ENCODE results near the gene SF1.

SF1 gene

GRCh38 chr11:64764040-64764611 lies 14.2 kb downstream of the SF1 start:
- no peak overlapping the region for H3K9ac ChIP-seq (ENCODE audit: low read length)
- peaks cover 57% of the 10 kb centered on the region for H3K36me3 ChIP-seq (ENCODE audit: insufficient read depth, low read length)
- H3K9me3 ChIP-seq (ENCODE audit: low read length), result no peaks in the 10 kb centered on the region
- peaks cover 62% of the 10 kb centered on the region for H3K4me1 ChIP-seq (ENCODE audit: insufficient read depth, low read length)
- peak overlapping the region; percentile 64 for H3K27ac ChIP-seq (ENCODE audit: low read depth, low read length)
- no peaks in the 10 kb centered on the region for H3K27me3 ChIP-seq (ENCODE audit: control insufficient read depth in 1 of 2, insufficient read depth in 2 of 2, low read length in 2 of 2)
- no peak overlapping the region for H3K4me3 ChIP-seq (ENCODE audit: low read depth in 1 of 2, low read length in 2 of 2)

GRCh38 chr11:64763526-64764039 lies 14.8 kb downstream of the SF1 start:
- Histone ChIP-seq H3K27ac (ENCODE audit: low read depth, low read length) (peak overlapping the region; percentile 64), H3K4me1 (ENCODE audit: insufficient read depth, low read length) (peaks cover 68% of the 10 kb centered on the region), H3K27me3 (ENCODE audit: control insufficient read depth in 1 of 2, insufficient read depth in 2 of 2, low read length in 2 of 2) (no peaks in the 10 kb centered on the region), H3K9me3 (ENCODE audit: low read length) (no peaks in the 10 kb centered on the region), H3K36me3 (ENCODE audit: insufficient read depth, low read length) (peaks cover 51% of the 10 kb centered on the region), H3K9ac (ENCODE audit: low read length) (no peak overlapping the region), H3K4me3 (ENCODE audit: low read depth in 1 of 2, low read length in 2 of 2) (peak overlapping the region in 1 of 2 donors; percentile 3)

DNA sequence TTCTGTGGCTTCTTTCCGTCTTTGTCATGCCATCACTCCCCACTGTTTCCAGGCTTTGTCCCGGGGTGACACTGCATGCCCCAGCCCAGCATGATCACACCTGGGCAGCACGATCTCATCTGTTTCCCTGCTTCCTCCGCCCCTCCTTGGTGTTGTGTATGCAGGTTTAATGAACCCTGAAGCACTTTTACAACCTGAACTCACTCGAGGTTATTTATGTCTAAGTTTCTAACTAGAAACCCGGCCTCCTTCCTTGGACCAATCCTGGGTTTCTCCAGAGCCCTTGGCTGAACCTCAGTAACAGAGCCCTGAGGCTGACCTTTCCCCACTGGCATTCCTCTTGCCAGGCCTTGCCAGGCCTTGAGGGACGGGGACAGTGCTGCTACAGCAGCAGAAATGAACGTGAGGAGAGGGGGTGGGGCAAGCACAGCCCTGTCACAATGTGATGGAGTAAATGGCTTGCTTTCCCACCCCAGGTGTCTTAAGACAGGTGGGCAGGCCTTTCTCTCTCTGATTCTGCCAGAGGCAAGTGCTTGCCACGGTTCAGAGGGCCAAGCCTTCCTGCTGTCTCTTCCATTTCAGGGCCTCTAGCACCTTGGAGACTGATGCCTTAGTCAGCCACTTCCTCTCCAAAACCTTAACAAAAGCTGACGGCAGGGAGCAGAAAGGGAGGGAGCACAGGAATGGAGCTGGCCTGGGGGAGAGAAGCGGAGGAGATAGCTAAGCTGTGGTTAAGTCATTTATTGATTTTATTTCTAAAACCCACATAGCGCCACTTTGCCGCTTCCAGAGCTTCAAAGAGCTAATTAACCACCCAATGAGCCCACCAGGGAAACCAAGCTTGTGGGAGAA lies 15.4 kb downstream of the SF1 start:
- H3K9me3 ChIP-seq (ENCODE audit: low read length), result no peaks in the 10 kb centered on the region
- H3K27me3 ChIP-seq (ENCODE audit: control insufficient read depth in 1 of 2, insufficient read depth in 2 of 2, low read length in 2 of 2), result no peaks in the 10 kb centered on the region
- H3K4me3 ChIP-seq (ENCODE audit: low read depth in 1 of 2, low read length in 2 of 2), result peak overlapping the region in 1 of 2 donors; percentile 3
- peaks cover 69% of the 10 kb centered on the region for H3K4me1 ChIP-seq (ENCODE audit: insufficient read depth, low read length)
- H3K36me3 ChIP-seq (ENCODE audit: insufficient read depth, low read length), result peaks cover 44% of the 10 kb centered on the region
- H3K27ac ChIP-seq (ENCODE audit: low read depth, low read length), result peak overlapping the region; percentile 64
- H3K9ac ChIP-seq (ENCODE audit: low read length), result no peak overlapping the region

DNA sequence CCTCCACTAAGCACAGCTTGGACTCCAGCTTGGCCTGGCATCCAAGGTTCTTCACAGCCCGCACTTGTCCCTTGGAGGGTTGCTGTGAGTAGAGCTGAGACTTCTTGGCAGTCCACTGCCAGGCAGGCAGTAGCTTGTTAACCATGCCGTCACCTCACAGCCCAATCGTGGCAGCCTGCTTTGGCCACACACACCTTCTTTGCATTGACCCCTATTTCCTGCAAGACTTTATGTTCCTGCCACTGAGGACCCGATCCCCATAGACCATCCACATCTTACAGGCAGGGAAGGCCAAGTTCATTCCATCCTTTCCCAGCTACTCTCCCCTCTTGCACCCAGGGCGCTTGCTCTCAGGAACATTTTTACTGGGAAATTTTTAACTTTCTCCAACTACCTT lies 16.1 kb downstream of the SF1 start:
- Histone ChIP-seq H3K36me3 (ENCODE audit: insufficient read depth, low read length) (peaks cover 38% of the 10 kb centered on the region), H3K4me3 (ENCODE audit: low read depth in 1 of 2, low read length in 2 of 2) (no peak overlapping the region), H3K9ac (ENCODE audit: low read length) (no peak overlapping the region), H3K27me3 (ENCODE audit: control insufficient read depth in 1 of 2, insufficient read depth in 2 of 2, low read length in 2 of 2) (no peaks in the 10 kb centered on the region), H3K4me1 (ENCODE audit: insufficient read depth, low read length) (peaks cover 64% of the 10 kb centered on the region), H3K27ac (ENCODE audit: low read depth, low read length) (peak overlapping the region; percentile 64), H3K9me3 (ENCODE audit: low read length) (no peaks in the 10 kb centered on the region)

- Histone ChIP-seq H3K4me1 (ENCODE audit: insufficient read depth, low read length) (peaks cover 63% of the 10 kb centered on the region), H3K9ac (ENCODE audit: low read length) (no peak overlapping the region), H3K27me3 (ENCODE audit: control insufficient read depth in 1 of 2, insufficient read depth in 2 of 2, low read length in 2 of 2) (no peaks in the 10 kb centered on the region)
Measured at GRCh38 chr11:64760759-64761420, 17.5 kb downstream of the SF1 start.

DNA sequence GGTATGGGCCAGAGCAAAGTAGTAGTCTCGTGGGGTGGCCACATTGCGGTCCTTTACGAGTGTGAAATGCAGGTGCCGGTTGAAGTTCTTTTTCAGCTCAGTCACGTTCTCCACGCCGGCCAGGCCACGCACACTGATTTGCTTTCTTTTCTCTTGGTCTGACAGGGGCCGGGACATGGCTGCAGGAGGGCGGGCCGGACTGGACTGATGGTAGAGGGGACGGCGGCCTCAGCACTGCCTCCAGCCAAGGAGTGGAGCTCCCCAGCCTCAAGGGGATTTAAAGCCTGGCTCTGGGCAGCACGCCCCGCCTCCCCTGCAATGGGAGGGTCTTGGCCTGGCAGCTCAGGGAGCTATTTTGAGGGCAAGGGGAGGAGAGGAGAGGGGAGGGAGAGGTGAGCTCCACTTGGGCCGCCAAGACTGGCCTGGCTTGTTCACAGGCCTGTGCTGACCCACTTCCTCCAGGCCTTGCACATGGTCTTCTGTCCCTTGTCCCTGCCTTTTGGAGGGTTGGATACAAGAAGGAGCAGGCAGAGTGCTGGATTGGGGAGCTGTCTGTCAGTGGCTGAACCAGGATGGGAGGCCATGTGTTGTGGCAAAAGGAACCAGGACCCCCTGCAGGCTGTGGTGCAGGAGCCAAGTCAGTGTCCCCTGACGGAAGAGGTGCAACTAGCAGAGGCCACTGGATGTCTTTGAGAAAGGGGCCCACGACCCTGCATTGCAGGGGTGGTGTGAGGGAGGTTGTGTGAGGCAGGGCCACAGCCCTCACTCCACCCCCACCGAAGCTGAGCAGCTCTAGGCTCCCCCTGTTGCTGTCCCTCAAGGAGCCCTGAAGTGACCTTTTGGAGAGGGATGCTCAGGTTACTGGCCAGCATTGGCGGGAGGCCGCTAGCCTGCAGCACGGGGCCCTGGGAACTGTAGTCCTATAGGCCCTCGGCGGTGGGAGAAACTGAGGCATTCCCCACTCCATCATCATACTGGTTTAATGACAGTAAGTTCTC lies 18.3 kb downstream of the SF1 start, which contains the start of gene PYGM:
TSS of gene PYGM (minus strand) at position 253 of the 998 bp plus-strand sequence. CDS start at position 177, 76 bp downstream.
- peak within 1 kb of the TSS; percentile 92 for H3K27ac ChIP-seq (ENCODE audit: low read depth, low read length)
- peaks cover 59% of the 10 kb centered on the region for H3K4me1 ChIP-seq (ENCODE audit: insufficient read depth, low read length)
- H3K9me3 ChIP-seq (ENCODE audit: low read length), result no peaks in the 10 kb centered on the region
- peak within 1 kb of the TSS; percentile 44 to 64 for H3K4me3 ChIP-seq (ENCODE audit: low read depth in 1 of 2, low read length in 2 of 2)
- peaks cover 31% of the 10 kb centered on the region for H3K36me3 ChIP-seq (ENCODE audit: insufficient read depth, low read length)
- H3K9ac ChIP-seq (ENCODE audit: low read length), result peak within 1 kb of the TSS; percentile 56
- H3K27me3 ChIP-seq (ENCODE audit: control insufficient read depth in 1 of 2, insufficient read depth in 2 of 2, low read length in 2 of 2), result no peaks in the 10 kb centered on the region

More at GRCh38 chr11:64760759-64761420, 17.5 kb downstream of the SF1 start:
- Histone ChIP-seq H3K4me3 (ENCODE audit: low read depth in 1 of 2, low read length in 2 of 2) (no peak overlapping the region), H3K9me3 (ENCODE audit: low read length) (no peaks in the 10 kb centered on the region), H3K36me3 (ENCODE audit: insufficient read depth, low read length) (peaks cover 36% of the 10 kb centered on the region), H3K27ac (ENCODE audit: low read depth, low read length) (peak overlapping the region; percentile 92)

- Histone ChIP-seq H3K36me3 (ENCODE audit: insufficient read depth, low read length) (peaks cover 29% of the 10 kb centered on the region), H3K27ac (ENCODE audit: low read depth, low read length) (peak overlapping the region; percentile 92), H3K9me3 (ENCODE audit: low read length) (no peaks in the 10 kb centered on the region), H3K4me3 (ENCODE audit: low read depth in 1 of 2, low read length in 2 of 2) (peak overlapping the region; percentile 44 to 64), H3K4me1 (ENCODE audit: insufficient read depth, low read length) (peaks cover 51% of the 10 kb centered on the region), H3K27me3 (ENCODE audit: control insufficient read depth in 1 of 2, insufficient read depth in 2 of 2, low read length in 2 of 2) (no peaks in the 10 kb centered on the region), H3K9ac (ENCODE audit: low read length) (peak overlapping the region; percentile 56)
Measured at GRCh38 chr11:64759131-64759721, 19.1 kb downstream of the SF1 start.

GRCh38 chr11:64758330-64759079 lies 19.8 kb downstream of the SF1 start:
- no peaks in the 10 kb centered on the region for H3K9me3 ChIP-seq (ENCODE audit: low read length)
- peak overlapping the region; percentile 44 to 64 for H3K4me3 ChIP-seq (ENCODE audit: low read depth in 1 of 2, low read length in 2 of 2)
- H3K27me3 ChIP-seq (ENCODE audit: control insufficient read depth in 1 of 2, insufficient read depth in 2 of 2, low read length in 2 of 2), result no peaks in the 10 kb centered on the region
- H3K36me3 ChIP-seq (ENCODE audit: insufficient read depth, low read length), result peaks cover 22% of the 10 kb centered on the region
- peak overlapping the region; percentile 92 for H3K27ac ChIP-seq (ENCODE audit: low read depth, low read length)
- H3K9ac ChIP-seq (ENCODE audit: low read length), result no peak overlapping the region
- peaks cover 43% of the 10 kb centered on the region for H3K4me1 ChIP-seq (ENCODE audit: insufficient read depth, low read length)

- H3K4me1 ChIP-seq (ENCODE audit: insufficient read depth, low read length), result peaks cover 36% of the 10 kb centered on the region
- no peak overlapping the region for H3K9ac ChIP-seq (ENCODE audit: low read length)
- H3K4me3 ChIP-seq (ENCODE audit: low read depth in 1 of 2, low read length in 2 of 2), result no peak overlapping the region
- H3K9me3 ChIP-seq (ENCODE audit: low read length), result no peaks in the 10 kb centered on the region
- H3K36me3 ChIP-seq (ENCODE audit: insufficient read depth, low read length), result peaks cover 21% of the 10 kb centered on the region
- no peak overlapping the region for H3K27ac ChIP-seq (ENCODE audit: low read depth, low read length)
- no peaks in the 10 kb centered on the region for H3K27me3 ChIP-seq (ENCODE audit: control insufficient read depth in 1 of 2, insufficient read depth in 2 of 2, low read length in 2 of 2)
Measured at GRCh38 chr11:64757549-64758329, 20.6 kb downstream of the SF1 start.
